ENCODE measurements around the gene SENP6. TPM values are rescaled to one million over a fixed set of nuclear protein-coding genes. Genes with fewer than 3 reads are reported as not detected.
"Not testable (repeated sequence)": the region's sequence is repeated elsewhere in the genome, so short reads cannot be mapped to it uniquely, and the experiment has no call there.

The SENP6 gene
- polyA plus RNA-seq, 5 donors = 114 to 178 (median 172) TPM

GRCh38 chr6:75604294-75604693 is 2.6 kb downstream of the SENP6 start:
- DNase-seq = no peak

- DNase-seq = no peak
Observed at GRCh38 chr6:75605635-75606034, 4.0 kb downstream of the SENP6 start.

- no peak for DNase-seq
Observed at GRCh38 chr6:75608304-75608703, 6.6 kb downstream of the SENP6 start.

DNA sequence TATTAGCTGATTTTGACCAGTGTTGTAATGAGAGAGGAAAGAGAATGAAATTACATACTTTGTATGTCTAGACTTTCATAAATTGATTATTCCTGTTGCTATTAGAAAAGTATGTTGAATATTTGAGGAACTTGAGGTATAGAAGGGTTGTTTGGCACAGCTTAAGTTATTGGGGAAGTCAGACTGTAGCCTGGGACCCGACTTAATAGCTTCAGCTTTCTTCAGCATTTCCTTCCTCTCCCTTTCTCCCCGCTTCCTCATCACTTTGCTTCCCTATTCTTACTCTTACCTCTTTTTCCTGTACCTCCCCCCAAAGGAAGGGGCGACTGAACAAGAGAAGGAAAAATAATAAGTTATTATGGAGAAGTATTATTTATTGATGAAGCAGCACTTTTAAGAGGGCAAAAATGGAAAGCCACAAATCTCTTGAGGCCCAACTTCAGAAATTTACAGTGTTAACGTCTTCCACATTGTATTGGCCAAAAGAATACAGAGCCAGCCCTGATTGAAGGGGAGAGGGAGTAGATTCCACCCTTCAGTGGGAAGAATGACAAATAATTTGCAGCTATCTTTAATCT is 7.4 kb downstream of the SENP6 start:
- DNase-seq = no peak

DNA sequence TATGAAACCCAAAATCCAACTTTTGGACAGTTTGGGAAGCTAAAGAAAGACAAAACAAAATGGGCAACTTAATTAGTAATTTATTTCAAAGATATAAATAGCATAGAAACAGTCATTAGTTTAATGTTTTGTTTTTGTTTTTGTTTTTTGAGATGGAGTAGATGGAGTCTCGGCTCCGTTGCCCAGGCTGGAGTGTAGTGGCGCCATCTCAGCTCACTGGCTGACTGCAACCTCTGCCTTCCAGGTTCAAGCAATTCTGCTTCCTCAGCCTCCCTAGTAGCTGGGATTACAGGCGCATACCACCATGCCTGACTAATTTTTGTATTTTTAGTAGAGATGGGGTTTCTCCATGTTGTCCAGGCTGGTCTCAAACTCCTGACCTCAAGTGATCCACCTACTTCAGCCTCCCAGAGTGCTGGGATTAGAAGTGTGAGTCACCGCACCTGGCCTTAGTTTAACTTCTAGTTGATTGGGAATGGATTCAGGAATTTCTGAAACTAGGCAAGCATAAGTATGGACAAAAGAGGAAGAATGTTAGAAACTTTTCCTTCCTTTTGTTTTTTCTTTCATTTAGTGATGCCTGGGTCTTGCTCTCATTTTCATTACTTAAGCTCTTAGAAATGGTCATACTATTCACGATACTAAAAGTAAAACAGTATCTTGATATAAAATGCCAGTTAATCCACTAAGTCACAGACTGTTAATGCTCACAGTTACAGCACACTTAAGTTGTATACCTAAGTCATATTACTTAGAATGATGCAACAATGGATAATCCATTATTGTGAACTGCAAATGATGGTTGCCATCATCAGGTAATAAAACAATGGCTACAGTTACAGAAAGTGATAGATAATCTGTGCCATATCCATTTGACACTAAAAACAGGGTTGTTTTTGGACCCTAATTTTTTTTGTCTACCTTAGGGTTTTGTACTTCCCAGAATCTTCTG is 8.2 kb downstream of the SENP6 start:
- DNase-seq = no peak

- no peak for DNase-seq
Observed at GRCh38 chr6:75611011-75611701, 9.5 kb downstream of the SENP6 start.

DNA sequence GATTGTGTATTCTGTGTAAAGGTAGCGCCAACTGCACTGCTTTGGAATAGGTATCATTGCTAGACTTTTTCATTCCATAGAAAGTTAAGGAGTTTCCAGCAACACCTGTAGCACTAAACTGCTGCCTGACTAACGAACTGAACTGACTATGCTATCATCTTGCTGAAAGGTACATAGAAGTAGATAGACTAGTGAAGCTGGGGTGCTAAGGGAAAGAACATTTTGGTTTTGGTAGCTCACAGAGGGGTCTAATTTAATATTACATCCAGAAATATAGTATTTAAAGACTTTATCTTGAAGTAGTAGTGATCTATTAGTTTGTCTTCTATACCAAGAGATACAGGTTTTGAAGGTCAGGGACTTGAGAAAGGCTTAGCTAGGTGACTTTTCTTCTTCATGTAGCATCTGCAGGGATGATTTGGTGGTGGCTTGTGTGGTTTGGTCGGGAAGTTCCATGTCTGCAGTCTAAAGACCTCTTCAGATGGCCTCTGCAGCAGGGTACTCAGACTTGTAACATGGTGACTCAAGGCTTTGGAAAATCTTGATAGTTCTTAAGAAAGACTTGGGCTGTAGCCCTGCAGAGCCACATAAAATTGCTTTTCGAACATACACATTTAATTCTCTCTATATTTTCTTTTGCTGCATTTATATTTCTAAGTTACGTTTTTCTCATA is 10.2 kb downstream of the SENP6 start:
- DNase-seq = no peak

DNA sequence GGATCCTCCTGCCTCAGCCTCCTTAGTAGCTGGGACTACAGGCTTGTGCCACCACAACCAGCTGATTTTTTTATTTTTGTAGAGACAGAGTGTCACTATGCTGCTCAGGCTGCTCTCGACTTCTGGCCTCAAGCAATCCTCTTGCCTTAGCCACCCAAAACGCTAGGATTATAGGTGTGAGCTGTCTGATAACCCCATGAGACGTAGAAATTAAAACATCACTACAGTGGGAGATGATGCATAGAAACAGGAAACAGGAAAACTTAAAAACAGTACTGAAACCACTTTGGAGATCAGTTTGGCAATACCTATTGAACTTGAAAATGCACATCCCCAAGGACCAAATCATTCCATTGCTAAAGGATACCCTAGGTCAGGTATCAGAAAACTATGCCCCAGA is 10.8 kb downstream of the SENP6 start:
- DNase-seq = no peak

GRCh38 chr6:75613056-75613501 is 11.4 kb downstream of the SENP6 start:
- DNase-seq = no peak

DNA sequence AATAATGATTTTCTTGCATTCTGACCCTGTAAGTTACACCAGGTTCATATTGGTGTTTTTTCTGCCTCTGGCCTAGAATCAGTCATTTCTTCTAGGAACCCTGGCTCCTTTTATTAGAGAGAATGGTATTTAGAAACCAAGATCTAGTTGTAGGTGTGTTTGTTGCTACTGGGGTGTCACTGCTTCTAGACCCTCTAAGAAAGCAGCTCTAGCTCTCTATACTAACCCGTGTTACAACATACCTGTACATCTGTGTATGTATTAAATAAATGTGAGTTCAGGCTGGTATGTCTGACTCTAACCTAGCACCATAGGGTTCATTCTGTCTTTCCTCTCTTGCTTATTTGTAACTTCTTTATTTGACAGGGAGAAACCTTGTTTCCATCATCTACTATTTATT is 16.8 kb downstream of the SENP6 start:
- DNase-seq = no peak

DNA sequence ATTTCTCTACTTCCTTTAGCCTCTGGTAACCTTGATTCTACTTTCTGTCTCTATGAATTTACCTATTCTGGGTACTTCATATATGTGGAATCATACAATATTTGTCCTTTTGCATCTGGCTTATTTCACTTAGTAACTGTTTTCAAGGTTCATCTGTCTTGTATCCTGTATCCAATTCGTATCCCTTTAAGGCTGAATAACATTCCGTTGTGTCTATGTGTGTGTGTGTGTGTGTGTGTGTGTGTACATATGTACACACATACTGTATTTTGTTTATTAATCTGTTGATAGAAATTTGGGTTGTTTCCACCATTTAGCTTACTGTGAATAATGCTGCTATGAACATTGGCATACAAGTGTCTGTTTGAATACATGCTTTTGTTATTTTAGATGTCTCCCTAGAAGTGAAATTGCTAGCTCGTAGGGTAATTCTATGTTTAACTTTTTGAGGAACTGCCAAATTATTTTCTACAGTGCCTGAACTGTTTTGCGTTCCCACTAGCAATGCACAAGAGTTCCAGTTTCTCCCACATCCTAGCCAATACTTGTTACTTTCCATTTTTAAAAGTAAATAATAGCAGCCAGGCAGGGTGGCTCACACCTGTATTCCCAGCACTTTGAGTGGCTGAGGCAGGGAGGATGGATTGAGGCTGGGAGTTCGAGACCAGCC is 17.7 kb downstream of the SENP6 start:
- peak in 1 of 2 donors; percentile 36 for DNase-seq

GRCh38 chr6:75620381-75621304 is 19.0 kb downstream of the SENP6 start:
- no peak for DNase-seq

GRCh38 chr6:75621846-75622245 is 20.2 kb downstream of the SENP6 start:
- no peak for DNase-seq

GRCh38 chr6:75623491-75623890 is 21.8 kb downstream of the SENP6 start:
- no peak for DNase-seq

DNA sequence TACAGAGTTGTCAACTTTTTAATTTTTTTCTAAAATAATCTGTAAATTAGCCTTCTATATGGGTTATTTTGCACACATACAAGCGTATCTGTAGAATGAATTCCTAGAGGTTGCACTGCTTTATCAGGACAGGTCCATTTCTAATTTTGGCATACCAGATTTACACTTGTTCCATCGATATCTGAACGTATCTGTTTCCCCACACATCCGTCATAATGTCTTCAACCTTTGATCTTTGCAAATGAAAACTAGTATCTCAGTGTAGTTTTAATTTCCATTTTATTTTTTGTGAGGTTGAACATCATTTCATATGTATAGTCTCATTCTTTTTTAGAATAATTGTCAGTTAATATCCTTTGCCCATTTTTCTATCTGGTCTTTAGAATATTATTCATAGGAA is 22.7 kb downstream of the SENP6 start:
- no peak for DNase-seq

DNA sequence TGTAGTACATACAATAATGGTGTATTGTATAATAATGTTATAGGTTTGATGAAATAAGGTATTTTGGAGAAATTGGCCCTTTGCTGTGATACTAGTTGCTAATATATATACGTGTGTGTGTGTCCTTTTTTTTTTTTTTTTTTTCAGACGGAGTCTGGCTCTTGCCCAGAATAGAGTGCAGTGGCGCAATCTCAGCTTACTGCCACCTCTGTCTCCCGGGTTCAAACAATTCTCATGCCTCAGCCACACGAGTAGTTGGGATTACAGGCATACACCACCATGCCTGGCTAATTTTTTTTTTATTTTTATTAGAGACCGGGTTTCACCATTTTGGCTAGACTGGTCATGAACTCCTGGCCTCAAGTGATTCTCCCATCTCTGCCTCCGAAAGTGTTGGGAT is 23.3 kb downstream of the SENP6 start:
- peak in 1 of 2 donors; percentile 21 for DNase-seq

DNA sequence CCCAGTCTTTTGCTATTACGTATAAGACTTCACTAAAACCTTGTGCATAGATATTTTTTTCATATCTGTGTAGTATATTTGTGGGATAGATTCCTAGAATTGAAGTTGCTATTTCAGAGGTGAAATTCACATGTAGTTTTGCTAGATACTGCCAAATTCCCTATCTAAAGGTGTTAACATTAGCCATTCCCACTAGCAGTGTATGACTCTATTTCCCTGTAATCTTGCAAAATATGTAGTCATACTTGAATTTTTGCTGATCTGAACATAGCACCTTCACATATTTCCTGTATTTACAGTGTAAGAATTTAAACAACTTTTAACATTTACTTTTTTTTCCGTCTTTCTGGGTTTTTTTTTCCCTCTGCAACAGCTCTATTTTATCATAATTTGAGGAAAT is 24.9 kb downstream of the SENP6 start:
- no peak for DNase-seq

GRCh38 chr6:75627708-75628107 is 26.0 kb downstream of the SENP6 start:
- not testable (repeated sequence) for DNase-seq

DNA sequence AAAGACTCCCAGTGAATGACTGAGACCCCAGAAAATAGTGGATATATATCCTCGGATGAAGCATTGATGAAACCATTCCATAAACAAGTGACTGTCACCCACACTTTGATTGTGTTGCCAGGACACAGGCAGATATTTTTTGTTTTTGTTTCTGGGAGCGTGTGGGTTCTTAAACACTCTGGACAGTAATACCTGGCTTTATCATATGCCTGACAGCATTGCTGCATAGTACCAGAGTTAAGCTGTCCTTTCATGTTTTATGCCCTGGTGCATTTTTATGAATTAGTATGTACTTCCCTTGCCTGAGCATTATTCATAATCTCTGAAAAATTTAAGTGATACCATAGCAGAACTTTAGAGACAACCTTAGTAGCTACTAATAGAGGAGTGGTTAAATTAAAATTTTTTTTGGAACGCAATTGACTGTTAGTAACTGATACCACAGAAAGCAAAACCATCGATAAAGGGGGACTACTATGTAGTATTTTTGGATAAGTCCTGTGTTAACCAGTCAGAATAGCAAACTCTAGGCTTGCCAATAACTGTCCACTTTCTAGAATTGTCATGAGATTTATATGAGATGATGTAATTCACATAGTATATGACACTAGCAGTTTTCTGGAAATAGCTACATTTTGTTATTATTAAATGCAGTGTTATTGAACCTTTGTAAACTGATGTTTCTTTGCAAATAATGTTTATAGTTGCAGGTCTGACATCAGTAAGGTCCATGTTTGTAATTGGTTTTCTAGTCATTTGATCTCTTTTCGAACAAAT is 30.4 kb downstream of the SENP6 start:
- no peak for DNase-seq

DNA sequence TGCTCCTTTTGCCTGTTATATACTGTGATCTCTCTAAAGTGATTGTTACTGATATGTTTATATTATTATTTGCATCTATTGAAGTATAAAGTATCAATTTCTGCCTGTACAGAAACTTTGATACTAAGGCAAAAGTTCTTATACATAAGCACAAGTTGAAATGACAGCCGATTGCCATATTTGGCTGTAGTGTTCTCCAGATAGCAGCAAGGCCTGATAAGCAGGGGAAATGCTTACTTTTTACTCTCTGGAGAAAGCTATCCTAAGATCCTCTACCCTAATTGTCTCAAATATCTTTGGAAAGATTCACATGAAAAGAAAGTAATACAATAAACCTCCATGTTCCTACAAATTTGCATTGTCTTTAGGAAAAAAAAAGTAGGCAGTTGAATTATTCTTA is 31.4 kb downstream of the SENP6 start:
- DNase-seq = no peak

All from right lung (tissue), 5 donors.